PC-3 (cell line): ENCODE results near the gene CHAT. TPM values are rescaled to one million over a fixed set of nuclear protein-coding genes. Genes with fewer than 3 reads are reported as not detected.

Source experiments
- ATAC-seq: fragments of 200-7000 bp; cut with Tn5 transposase; 2 replicates; pipeline ENCODE4 v1.9.1; 2020; ENCODE audit warnings: mild to moderate bottlenecking, moderate library complexity
- BruUV-seq: library from RNA; stranded (reverse); fragments of 400-500 nt; replicated peaks from 2 replicates; lab custom pipeline; 2021; lab: Mats Ljungman, UMichigan
- CTCF ChIA-PET: fragments of 300-600 bp; sonication (Branson Sonifier 250); formaldehyde crosslinking; loops from one replicate; lab custom pipeline; 2022; ENCODE audit warnings: antibody characterized with exemption; lab: Charles Lee
- POLR2A ChIA-PET: fragments of 300-600 bp; sonication (Branson Sonifier 250); formaldehyde crosslinking; loops from one replicate; lab custom pipeline; 2022; ENCODE audit warnings: antibody characterized with exemption; ENCODE audit not compliant: unreplicated experiment; lab: Charles Lee
- DNase-seq: peaks from one replicate; pipeline ENCODE4 v3.0.0-alpha.2; 2015
- H2AFZ ChIP-seq: fragments of 300-600 bp; sonication (generic); 2 replicates; pipeline ENCODE4 v1.6.0; 2016; ENCODE audit warnings: antibody characterized with exemption, low read length
- H3F3A ChIP-seq: fragments of 300-600 bp; sonication (generic); one replicate; pipeline ENCODE4 v1.6.0; 2017; ENCODE audit warnings: antibody characterized with exemption, low read length, control low read depth, mild to moderate bottlenecking; ENCODE audit not compliant: unreplicated experiment
- H3K27ac ChIP-seq: fragments of 300-600 bp; sonication (generic); 2 replicates; pipeline ENCODE4 v1.5.1; 2016; ENCODE audit warnings: mild to moderate bottlenecking, low read length
- H3K27me3 ChIP-seq: fragments of 300-600 bp; sonication (generic); 2 replicates; pipeline ENCODE4 v1.6.1; 2016; ENCODE audit warnings: low read length, mixed read lengths
- H3K36me3 ChIP-seq: fragments of 300-600 bp; sonication (generic); 2 replicates; pipeline ENCODE4 v1.6.1; 2016; ENCODE audit warnings: low read depth, mixed run types, low read length, mixed read lengths
- H3K4me1 ChIP-seq: fragments of 300-600 bp; sonication (generic); 2 replicates; pipeline ENCODE4 v1.5.1; 2016; ENCODE audit warnings: low read length; ENCODE audit not compliant: insufficient read depth
- H3K4me2 ChIP-seq: fragments of 300-600 bp; sonication (generic); 2 replicates; pipeline ENCODE4 v1.6.0; 2016; ENCODE audit warnings: low read length
- H3K4me3 ChIP-seq: fragments of 300-600 bp; sonication (generic); 2 replicates; pipeline ENCODE4 v1.5.1; 2016; ENCODE audit warnings: mild to moderate bottlenecking, low read length, mixed read lengths
- H3K79me2 ChIP-seq: fragments of 300-600 bp; sonication (generic); 2 replicates; pipeline ENCODE4 v1.6.1; 2017; ENCODE audit warnings: low read length, mixed read lengths
- H3K9ac ChIP-seq: fragments of 300-600 bp; sonication (generic); 2 replicates; pipeline ENCODE4 v1.6.0; 2016; ENCODE audit warnings: mild to moderate bottlenecking, low read length
- H3K9me2 ChIP-seq: fragments of 300-600 bp; sonication (generic); replicated peaks from 2 replicates; pipeline ENCODE4 v1.6.1; 2016; ENCODE audit warnings: mixed run types, low read length, mixed read lengths
- H3K9me3 ChIP-seq: fragments of 300-600 bp; sonication (generic); 2 replicates; pipeline ENCODE4 v1.6.1; 2016; ENCODE audit warnings: low read length, mixed read lengths
- H4K20me1 ChIP-seq: fragments of 300-600 bp; sonication (generic); 2 replicates; pipeline ENCODE4 v1.6.1; 2016; ENCODE audit warnings: low read length, mixed read lengths
- CTCF ChIP-seq: fragments of 300-600 bp; sonication (generic); conservative IDR thresholded peaks from 2 replicates; pipeline ENCODE4 v1.5.1; 2017; ENCODE audit warnings: antibody characterized with exemption, low read depth, mild to moderate bottlenecking, low read length
- EZH2 ChIP-seq: fragments of 300-600 bp; sonication (generic); IDR thresholded peaks from one replicate; pipeline ENCODE4 v1.6.1; 2017; ENCODE audit warnings: antibody characterized with exemption, mild to moderate bottlenecking, low read length; ENCODE audit not compliant: unreplicated experiment
- EZH2phosphoT487 ChIP-seq: fragments of 300-600 bp; sonication (generic); IDR thresholded peaks from 2 replicates; pipeline ENCODE4 v1.6.1; 2018; ENCODE audit warnings: mild to moderate bottlenecking, antibody characterized with exemption, low read length, borderline replicate concordance
- intact Hi-C: fragments of 100-400 bp; cut with micrococcal nuclease; formaldehyde crosslinking; loops from 2 replicates; pipeline ENCODE4 v1.9.0; 2023
- total RNA-seq: library from RNA; depleted of rRNA; stranded (reverse); fragments of >200 nt; gene quantifications from 2 replicates; pipeline ENCODE4 v1.2.3, GENCODE V29; 2014

CHAT gene
- total RNA-seq, 1 experiment from 2014 or later, result not detected

- H3K9me3 ChIP-seq, result no peaks in the 10 kb centered on the region
- BruUV-seq, result no TSS peak
- H3K4me2 ChIP-seq, result peak overlapping the region; percentile 49
- peak; percentile 98 for DNase-seq
- ATAC-seq, result peak; percentile 68
- H3K27ac ChIP-seq, result no peak overlapping the region
- H2AFZ ChIP-seq, result peak overlapping the region; percentile 58
- no peaks in the 10 kb centered on the region for H3K79me2 ChIP-seq
- intact Hi-C loops, result loop anchor here (1.0 to 10.0 kb wide), 8 partner anchors 42 to 1469 kb away; no protein-coding TSS in a partner anchor
- no peaks in the 10 kb centered on the region for H3K27me3 ChIP-seq
- no peaks in the 10 kb centered on the region for H3F3A ChIP-seq
- peaks cover 8% of the 10 kb centered on the region; the same call in 1 of the 2 replicates for H3K4me1 ChIP-seq
- H3K36me3 ChIP-seq, result no peaks in the 10 kb centered on the region
- TF ChIP-seq CTCF, result peak; percentile 100
- TF ChIP-seq EZH2phosphoT487, result no peak
- H3K9me2 ChIP-seq, result no peaks in the 10 kb centered on the region
- no peak overlapping the region for H3K4me3 ChIP-seq
- ChIA-PET CTCF (interaction anchor here (1.1 kb wide), 1 partner anchor 56 kb away, joined by 7 read pairs; the partner anchor contains the start of gene ERCC6), POLR2A (interaction anchor here (0.6 kb wide), 1 partner anchor 70 kb away, joined by 3 read pairs; no protein-coding TSS in a partner anchor)
- no peaks in the 10 kb centered on the region for H4K20me1 ChIP-seq
- no peak overlapping the region for H3K9ac ChIP-seq
These were observed 19.2 kb upstream of the CHAT start for GRCh38 chr10:49594594-49594993.

DNA sequence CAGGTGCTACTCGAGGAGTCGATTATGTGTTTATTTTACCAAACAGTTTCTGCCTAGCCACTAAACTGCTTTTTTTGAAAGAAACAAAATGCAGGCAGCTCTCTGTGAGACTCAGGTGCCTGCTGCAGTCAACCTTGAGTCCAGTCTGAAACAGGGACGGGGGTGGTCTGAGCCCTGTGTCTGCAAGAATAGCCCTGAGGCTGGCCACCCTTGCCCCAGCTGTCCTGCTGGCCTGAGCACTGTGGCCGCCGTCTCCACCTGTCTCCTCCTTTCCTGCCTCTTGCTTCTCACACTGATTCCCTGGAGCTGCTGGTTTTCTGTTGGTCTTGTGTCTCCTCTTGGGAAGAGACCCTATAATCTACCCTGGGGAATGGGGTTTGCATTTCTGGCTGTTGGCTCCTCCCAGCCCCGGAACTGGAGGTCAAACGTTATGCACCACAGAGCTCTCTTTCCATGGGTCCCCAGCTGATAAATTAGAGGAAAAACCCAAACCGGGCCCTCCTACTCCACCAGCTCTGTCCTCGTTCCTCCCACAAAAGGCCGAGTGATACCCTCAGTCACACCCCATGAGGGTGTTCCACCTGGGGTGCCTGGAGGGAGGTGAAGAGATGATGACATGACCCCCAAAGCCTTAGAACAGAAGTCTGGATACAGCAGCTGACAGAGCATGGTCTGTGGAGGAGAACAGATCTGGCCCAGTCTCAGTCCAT is 18.7 kb upstream of the CHAT start:
- intact Hi-C loops, result loop anchor here (2.0 to 10.0 kb wide), 4 partner anchors 42 to 630 kb away; no protein-coding TSS in a partner anchor
- TF ChIP-seq EZH2phosphoT487, result no peak
- TF ChIP-seq EZH2, result no peak
- no peak for TF ChIP-seq CTCF
- CTCF ChIA-PET, result interaction anchor here (1.1 kb wide), 1 partner anchor 56 kb away, joined by 7 read pairs; the partner anchor contains the start of gene ERCC6

More for the DNA sequence above, 18.7 kb upstream of the CHAT start:
- no peaks in the 10 kb centered on the region for H3K9me3 ChIP-seq
- H3K9ac ChIP-seq, result no peak overlapping the region
- no peaks in the 10 kb centered on the region for H3K9me2 ChIP-seq
- no peak for ATAC-seq
- peaks cover 8% of the 10 kb centered on the region; the same call in 1 of the 2 replicates for H3K4me1 ChIP-seq
- no peaks in the 10 kb centered on the region for H3K27me3 ChIP-seq
- H3K27ac ChIP-seq, result no peak overlapping the region
- H3F3A ChIP-seq, result no peaks in the 10 kb centered on the region
- DNase-seq, result no peak
- H4K20me1 ChIP-seq, result no peaks in the 10 kb centered on the region
- no TSS peak for BruUV-seq
- peak overlapping the region; percentile 58 for H2AFZ ChIP-seq
- peak overlapping the region; percentile 49 for H3K4me2 ChIP-seq
- POLR2A ChIA-PET, result interaction anchor here (0.6 to 0.7 kb wide), 2 partner anchors 71 to 195 kb away, joined by 3 to 9 read pairs; no protein-coding TSS in a partner anchor
- H3K79me2 ChIP-seq, result no peaks in the 10 kb centered on the region
- no peaks in the 10 kb centered on the region for H3K36me3 ChIP-seq
- H3K4me3 ChIP-seq, result no peak overlapping the region
